ENCODE results near the gene SEZ6L. TPM values are rescaled to one million over a fixed set of nuclear protein-coding genes. Genes with fewer than 3 reads are reported as not detected.

The SEZ6L gene
- total RNA-seq, 4 donors from 2014 or later = 0.26 to 2.6 TPM; not detected in 2

DNA sequence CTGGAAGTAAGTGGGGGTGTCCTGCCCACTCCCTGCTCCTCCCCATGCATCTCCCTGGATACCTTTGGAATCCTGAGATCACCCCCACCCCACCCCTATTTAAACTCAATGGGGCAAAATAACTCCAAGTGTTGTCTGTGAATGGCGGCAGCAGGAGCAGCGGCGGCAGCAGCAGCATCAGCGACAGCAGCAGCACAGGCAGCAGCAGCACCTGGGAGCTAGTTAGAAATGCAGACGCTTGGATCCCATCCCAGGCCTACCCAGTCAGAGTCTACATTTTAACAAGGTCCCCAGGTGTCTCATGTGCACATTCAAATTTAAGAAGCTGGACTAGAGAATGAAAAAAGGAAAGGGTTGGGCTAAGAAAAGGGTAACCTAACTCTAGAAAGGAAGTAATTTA is 82.6 kb downstream of the SEZ6L start:
- H3K4me1 ChIP-seq = no peaks in the 10 kb centered on the region
- no peak for DNase-seq
- no peaks in the 10 kb centered on the region for H3K36me3 ChIP-seq
- H3K9me3 ChIP-seq = no peaks in the 10 kb centered on the region
- no peaks in the 10 kb centered on the region for H3K27me3 ChIP-seq
- no peak for TF ChIP-seq CTCF (IDR thresholded peaks at IDR 0.05)
- TF ChIP-seq POLR2A (IDR thresholded peaks at IDR 0.05) = no peak
- no peak overlapping the region for H3K4me3 ChIP-seq
- no peak overlapping the region for H3K27ac ChIP-seq
- intact Hi-C loops (cut with DNase I; ENCODE audit: low total_unique reads) = no loop called here

DNA sequence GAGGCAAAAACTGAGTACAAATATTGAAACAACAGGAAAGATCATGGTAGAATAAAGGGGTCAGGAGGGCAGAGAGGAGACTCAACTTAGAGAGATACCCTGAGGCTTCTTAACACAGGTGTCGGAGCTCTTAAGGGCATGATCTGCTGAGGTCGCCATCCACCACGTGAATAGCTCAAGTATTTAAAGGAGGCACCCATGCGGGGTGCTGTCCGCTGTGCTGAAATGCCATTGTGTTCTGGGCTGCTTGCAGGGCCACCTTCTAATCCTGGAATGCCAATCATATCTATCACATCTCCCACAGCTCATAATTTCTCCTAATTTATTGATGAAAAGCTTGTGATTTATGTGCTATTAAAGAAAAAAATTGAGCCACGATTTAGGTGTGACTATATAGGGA is 90.2 kb downstream of the SEZ6L start:
- DNase-seq = no peak
- Histone ChIP-seq H3K4me1 (no peaks in the 10 kb centered on the region), H3K27me3 (no peaks in the 10 kb centered on the region), H3K27ac (no peak overlapping the region), H3K9me3 (no peaks in the 10 kb centered on the region), H3K36me3 (no peaks in the 10 kb centered on the region), H3K4me3 (no peak overlapping the region)
- intact Hi-C loops (cut with DNase I; ENCODE audit: low total_unique reads) = no loop called here
- TF ChIP-seq CTCF (IDR thresholded peaks at IDR 0.05) (no peak), POLR2A (IDR thresholded peaks at IDR 0.05) (no peak)

GRCh38 chr22:26264162-26264561 is 94.9 kb downstream of the SEZ6L start:
- Histone ChIP-seq H3K4me3 (no peak overlapping the region), H3K27ac (no peak overlapping the region), H3K4me1 (no peaks in the 10 kb centered on the region), H3K36me3 (no peaks in the 10 kb centered on the region), H3K27me3 (no peaks in the 10 kb centered on the region), H3K9me3 (no peaks in the 10 kb centered on the region)
- no peak for DNase-seq
- intact Hi-C loops (cut with DNase I; ENCODE audit: low total_unique reads) = no loop called here
- TF ChIP-seq CTCF (IDR thresholded peaks at IDR 0.05) (no peak), POLR2A (IDR thresholded peaks at IDR 0.05) (no peak)

- DNase-seq = no peak
- Histone ChIP-seq H3K27ac (no peak overlapping the region), H3K4me3 (no peak overlapping the region), H3K36me3 (no peaks in the 10 kb centered on the region), H3K27me3 (no peaks in the 10 kb centered on the region), H3K4me1 (no peaks in the 10 kb centered on the region), H3K9me3 (no peaks in the 10 kb centered on the region)
- no peak for TF ChIP-seq CTCF (IDR thresholded peaks at IDR 0.05)
- intact Hi-C loops (cut with DNase I; ENCODE audit: low total_unique reads) = no loop called here
Measured at GRCh38 chr22:26265281-26265680, 96.0 kb downstream of the SEZ6L start.

- no peaks in the 10 kb centered on the region for H3K4me1 ChIP-seq
- H3K27me3 ChIP-seq = no peaks in the 10 kb centered on the region
- H3K27ac ChIP-seq = no peak overlapping the region
- DNase-seq = no peak
- no peak overlapping the region for H3K4me3 ChIP-seq
- no peaks in the 10 kb centered on the region for H3K36me3 ChIP-seq
- intact Hi-C loops (cut with DNase I; ENCODE audit: low total_unique reads) = no loop called here
- TF ChIP-seq CTCF (IDR thresholded peaks at IDR 0.05) (no peak), POLR2A (IDR thresholded peaks at IDR 0.05) (no peak)
- H3K9me3 ChIP-seq = no peaks in the 10 kb centered on the region
Measured at GRCh38 chr22:26265909-26266308, 96.6 kb downstream of the SEZ6L start.
